IPS DF 6.9 (cell line): ENCODE results near the gene MDM2.
"Not testable (repeated sequence)": the region's sequence is repeated elsewhere in the genome, so short reads cannot be mapped to it uniquely, and the experiment has no call there.

ENCODE experiments used
- DNase-seq: peaks from one replicate; pipeline ENCODE4 v3.0.0-alpha.2; 2013; ENCODE audit warnings: low read depth, low spot score
- H3K27ac ChIP-seq: one replicate; pipeline ENCODE4 v1.5.1; 2013; ENCODE audit warnings: low read length, control low read depth
- H3K27me3 ChIP-seq: 2 replicates; pipeline ENCODE4 v1.6.1; 2013; ENCODE audit warnings: mild to moderate bottlenecking, low read length; ENCODE audit not compliant: control insufficient read depth, insufficient read depth
- H3K36me3 ChIP-seq: 2 replicates; pipeline ENCODE4 v1.6.1; 2013; ENCODE audit warnings: low read length; ENCODE audit not compliant: control insufficient read depth, insufficient read depth
- H3K4me1 ChIP-seq: 2 replicates; pipeline ENCODE4 v1.6.1; 2013; ENCODE audit warnings: low read length; ENCODE audit not compliant: control insufficient read depth, insufficient read depth
- H3K4me3 ChIP-seq: 2 replicates; pipeline ENCODE4 v1.5.1; 2013; ENCODE audit warnings: mild to moderate bottlenecking, low read length
- H3K9me3 ChIP-seq: 2 replicates; pipeline ENCODE4 v1.6.1; 2013; ENCODE audit warnings: low read length, inconsistent platforms; ENCODE audit not compliant: control insufficient read depth, insufficient read depth
- WGBS: extraction: QIAGEN DNeasy Blood & Tissue Kit; methylation state at CpG from one replicate; pipeline ENCODE4 v1.1.7; 2013; ENCODE audit warnings: mixed read lengths, missing lambda C conversion rate; ENCODE audit not compliant: insufficient read length, insufficient coverage; 5-methylcytosine and 5-hydroxymethylcytosine counted together

MDM2 gene

DNA sequence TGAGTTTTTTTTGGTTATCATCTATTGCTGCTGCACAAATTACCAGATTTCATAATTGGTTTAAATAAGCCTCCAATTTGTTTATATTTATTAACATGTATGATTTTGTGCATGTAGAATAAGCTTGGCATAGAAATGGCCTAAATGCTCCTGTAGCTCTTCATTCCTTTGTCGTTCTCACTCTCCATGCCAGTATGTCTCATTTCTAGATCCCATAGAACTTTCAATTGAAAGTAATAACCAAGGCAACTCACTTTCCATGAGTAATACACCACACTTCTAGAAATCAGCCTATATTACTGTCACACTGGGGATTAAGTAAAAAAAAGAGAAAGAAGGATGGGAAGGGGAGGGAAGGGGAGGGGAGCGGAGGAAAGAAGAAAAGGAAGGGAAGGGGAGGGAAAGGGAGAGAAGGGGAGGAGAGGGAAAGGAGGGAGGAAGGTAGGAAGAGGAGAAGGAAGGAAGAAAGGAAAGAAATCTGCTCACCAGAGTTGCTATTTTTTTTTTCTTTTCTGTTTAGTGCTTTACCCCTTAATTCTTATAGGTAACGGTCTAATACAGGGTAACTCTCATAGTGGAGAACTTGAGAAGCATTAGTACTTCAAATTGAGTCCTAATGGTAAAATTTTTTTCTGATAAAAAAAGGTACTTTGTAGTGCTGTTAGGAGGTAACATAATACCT, 45.6 kb downstream of the MDM2 start:
- Histone ChIP-seq H3K27me3 (no peaks in the 10 kb centered on the region), H3K27ac (no peak overlapping the region), H3K4me3 (no peak overlapping the region), H3K9me3 (no peaks in the 10 kb centered on the region), H3K4me1 (no peaks in the 10 kb centered on the region), H3K36me3 (no peaks in the 10 kb centered on the region)
- 83% methylated on average over 1 of the region's 3 CpGs for WGBS
- no peak for DNase-seq

GRCh38 chr12:68854078-68854468, 46.1 kb downstream of the MDM2 start:
- no peak for DNase-seq
- Histone ChIP-seq H3K9me3 (no peaks in the 10 kb centered on the region), H3K27me3 (no peaks in the 10 kb centered on the region), H3K27ac (no peak overlapping the region), H3K4me3 (no peak overlapping the region), H3K36me3 (no peaks in the 10 kb centered on the region), H3K4me1 (no peaks in the 10 kb centered on the region)
- no CpG with 5 or more reads among the region's 2 CpGs for WGBS

GRCh38 chr12:68854554-68854953, 46.6 kb downstream of the MDM2 start:
- Histone ChIP-seq H3K9me3 (no peaks in the 10 kb centered on the region), H3K36me3 (no peaks in the 10 kb centered on the region), H3K4me3 (no peak overlapping the region), H3K27ac (no peak overlapping the region), H3K27me3 (no peaks in the 10 kb centered on the region), H3K4me1 (no peaks in the 10 kb centered on the region)
- DNase-seq: no peak
- no CpG with 5 or more reads among the region's 3 CpGs for WGBS

- no CpG with 5 or more reads among the region's 3 CpGs for WGBS
Observed at GRCh38 chr12:68855111-68855510, 47.1 kb downstream of the MDM2 start.

GRCh38 chr12:68855771-68856170, 47.8 kb downstream of the MDM2 start:
- no CpG with 5 or more reads among the region's 8 CpGs for WGBS
- no peak overlapping the region for H3K27ac ChIP-seq
- H3K4me1 ChIP-seq: no peaks in the 10 kb centered on the region
- no peaks in the 10 kb centered on the region for H3K36me3 ChIP-seq
- H3K9me3 ChIP-seq: no peaks in the 10 kb centered on the region
- H3K4me3 ChIP-seq: no peak overlapping the region
- no peaks in the 10 kb centered on the region for H3K27me3 ChIP-seq
- no peak for DNase-seq

More at GRCh38 chr12:68855111-68855510, 47.1 kb downstream of the MDM2 start:
- H3K27ac ChIP-seq: no peak overlapping the region
- DNase-seq: no peak
- H3K9me3 ChIP-seq: no peaks in the 10 kb centered on the region
- no peaks in the 10 kb centered on the region for H3K27me3 ChIP-seq
- H3K4me1 ChIP-seq: no peaks in the 10 kb centered on the region
- H3K36me3 ChIP-seq: no peaks in the 10 kb centered on the region
- H3K4me3 ChIP-seq: no peak overlapping the region

GRCh38 chr12:68856510-68856909, 48.5 kb downstream of the MDM2 start:
- Histone ChIP-seq H3K4me1 (no peaks in the 10 kb centered on the region), H3K9me3 (no peaks in the 10 kb centered on the region), H3K27me3 (no peaks in the 10 kb centered on the region), H3K27ac (no peak overlapping the region), H3K36me3 (no peaks in the 10 kb centered on the region), H3K4me3 (no peak overlapping the region)
- WGBS: no CpG with 5 or more reads among the region's 3 CpGs
- DNase-seq: no peak

DNA sequence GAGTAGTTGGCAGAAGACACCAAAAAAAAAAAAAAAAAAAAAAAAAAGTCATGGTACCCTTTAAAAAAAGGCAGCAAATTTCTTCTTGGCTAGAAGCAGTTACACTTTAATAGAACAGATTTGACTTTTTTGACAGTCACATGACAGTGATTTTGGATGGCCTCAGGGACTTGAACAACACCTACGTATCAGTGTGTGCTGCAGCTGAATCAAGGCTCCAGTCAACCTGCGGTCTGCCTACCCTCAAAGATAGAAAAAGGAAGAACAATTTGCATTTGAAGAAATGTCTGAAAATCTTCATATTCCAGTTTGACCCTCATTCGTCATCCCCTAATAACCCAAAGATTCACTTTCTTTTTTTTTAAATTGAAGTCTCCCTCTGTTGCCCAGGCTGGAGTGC, 53.9 kb downstream of the MDM2 start:
- no peak for DNase-seq
- H3K4me3 ChIP-seq: no peak overlapping the region
- no peaks in the 10 kb centered on the region for H3K9me3 ChIP-seq
- no CpG with 5 or more reads among the region's 3 CpGs for WGBS
- H3K4me1 ChIP-seq: no peaks in the 10 kb centered on the region
- H3K36me3 ChIP-seq: no peaks in the 10 kb centered on the region; the same call in 1 of the 2 replicates
- no peaks in the 10 kb centered on the region for H3K27me3 ChIP-seq
- no peak overlapping the region for H3K27ac ChIP-seq

- DNase-seq: no peak
- Histone ChIP-seq H3K9me3 (no peaks in the 10 kb centered on the region), H3K4me1 (0 out of 2 replicates have a peak, but pooled peaks cover 2% of the 10 kb centered on the region), H3K4me3 (no peak overlapping the region), H3K27me3 (no peaks in the 10 kb centered on the region), H3K27ac (no peak overlapping the region), H3K36me3 (no peaks in the 10 kb centered on the region; the same call in 1 of the 2 replicates)
- no CpG with 5 or more reads among the region's 7 CpGs for WGBS
Observed at GRCh38 chr12:68863109-68863770, 55.3 kb downstream of the MDM2 start.

- not testable (repeated sequence) for H3K27ac ChIP-seq, H3K27me3 ChIP-seq, H3K4me3 ChIP-seq, DNase-seq, H3K36me3 ChIP-seq, H3K4me1 ChIP-seq, H3K9me3 ChIP-seq
- no CpG with 5 or more reads among the region's 8 CpGs for WGBS
Observed at GRCh38 chr12:68863886-68864454, 56.0 kb downstream of the MDM2 start.

- DNase-seq: no peak
- WGBS: no CpG with 5 or more reads among the region's 3 CpGs
- Histone ChIP-seq H3K27ac (no peak overlapping the region), H3K4me1 (0 out of 2 replicates have a peak, but pooled peaks cover 2% of the 10 kb centered on the region), H3K4me3 (no peak overlapping the region), H3K9me3 (no peaks in the 10 kb centered on the region), H3K27me3 (no peaks in the 10 kb centered on the region), H3K36me3 (no peaks in the 10 kb centered on the region; the same call in 1 of the 2 replicates)
Observed at GRCh38 chr12:68864604-68865003, 56.6 kb downstream of the MDM2 start.
